Suprapubic skin (tissue), 3 donors: ENCODE data around the gene MYEOV.

Experiments
- CTCF ChIP-seq, 2 donors: fragments of 200-600 bp in 1 of 2; fragments of 450-650 bp in 1 of 2; sonication (generic) in 1 of 2; IDR thresholded peaks; one replicate each; pipeline ENCODE4 v1.5.1; 2016 to 2019; ENCODE audit warnings: antibody characterized with exemption in 2 of 2, mild to moderate bottlenecking in 1 of 2, moderate library complexity in 1 of 2
- EP300 ChIP-seq: sonication (generic); formaldehyde crosslinking; IDR thresholded peaks from one replicate; pipeline ENCODE4 v1.6.1; 2017; ENCODE audit warnings: antibody characterized with exemption
- POLR2A ChIP-seq, 2 donors: fragments of 450-650 bp; IDR thresholded peaks; one replicate each; pipeline ENCODE4 v1.6.1; 2017; ENCODE audit warnings: antibody characterized with exemption in 2 of 2, mild to moderate bottlenecking in 2 of 2, moderate library complexity in 2 of 2

DNA sequence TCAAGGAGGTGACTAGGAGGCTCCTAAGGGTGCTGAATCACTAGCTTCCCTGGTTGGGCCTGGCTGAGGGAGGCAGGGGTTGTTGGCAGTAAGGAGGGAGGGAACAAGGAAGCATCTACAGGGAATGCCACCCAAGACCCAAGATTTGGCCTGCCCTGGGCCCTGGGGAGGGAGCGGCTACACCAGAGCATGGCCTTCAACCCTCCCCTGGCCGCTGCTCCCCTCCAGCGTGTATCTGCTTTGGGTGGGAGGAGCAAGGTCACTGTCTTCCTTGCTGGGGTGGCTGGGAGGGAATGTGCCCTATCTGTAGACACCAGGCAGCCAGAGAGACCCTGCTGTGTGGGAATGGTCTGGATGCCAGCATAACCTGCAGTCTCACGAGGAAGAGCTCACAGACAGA, 29.5 kb upstream of the MYEOV start:
- TF ChIP-seq CTCF (IDR thresholded peaks at IDR 0.05), result no peak
- TF ChIP-seq EP300, result no peak
- no peak for TF ChIP-seq POLR2A (IDR thresholded peaks at IDR 0.05)
